Suprapubic skin (tissue), 4 donors: ENCODE measurements around the gene DCD. TPM values are rescaled to one million over a fixed set of nuclear protein-coding genes. Genes with fewer than 3 reads are reported as not detected.

Source experiments
- DNase-seq, 2 donors: peaks; one replicate each; pipeline ENCODE4 v3.0.0-alpha.2; 2019; ENCODE audit warnings: low spot score in 2 of 2
- H3K27ac ChIP-seq: fragments of 200-600 bp; sonication (generic); one replicate; pipeline ENCODE4 v1.5.1; 2019
- H3K27me3 ChIP-seq: fragments of 200-600 bp; sonication (generic); one replicate; pipeline ENCODE4 v1.5.1; 2019
- H3K36me3 ChIP-seq: fragments of 200-600 bp; sonication (generic); one replicate; pipeline ENCODE4 v1.5.1; 2019
- H3K4me1 ChIP-seq: fragments of 200-600 bp; sonication (generic); one replicate; pipeline ENCODE4 v1.5.1; 2019
- H3K4me3 ChIP-seq: fragments of 200-600 bp; sonication (generic); one replicate; pipeline ENCODE4 v1.5.1; 2019; ENCODE audit warnings: mild to moderate bottlenecking
- H3K9me3 ChIP-seq: fragments of 200-600 bp; sonication (generic); one replicate; pipeline ENCODE4 v1.5.1; 2019
- EP300 ChIP-seq: sonication (generic); formaldehyde crosslinking; IDR thresholded peaks from one replicate; pipeline ENCODE4 v1.6.1; 2017; ENCODE audit warnings: antibody characterized with exemption
- POLR2A ChIP-seq, 2 donors: fragments of 450-650 bp; IDR thresholded peaks; one replicate each; pipeline ENCODE4 v1.6.1; 2017; ENCODE audit warnings: antibody characterized with exemption in 2 of 2, mild to moderate bottlenecking in 2 of 2, moderate library complexity in 2 of 2
- POLR2AphosphoS5 ChIP-seq, 3 donors: sonication (generic); formaldehyde crosslinking; IDR thresholded peaks; one replicate each; pipeline ENCODE4 v1.6.1; 2017; ENCODE audit warnings: antibody characterized with exemption in 3 of 3
- WGBS: methylation state at CpG from one replicate; pipeline ENCODE4 v1.1.5; 2018; 5-methylcytosine and 5-hydroxymethylcytosine counted together
- total RNA-seq, 4 donors: library from RNA; depleted of rRNA; stranded (reverse); fragments of >200 nt; gene quantifications; one replicate each; pipeline ENCODE4 v1.1.0, GENCODE V29; 2016
- TF ChIP-seq, protein P1 (sequence below), 2 donors: fragments of 200-600 bp in 1 of 2; fragments of 450-650 bp in 1 of 2; sonication (generic) in 1 of 2; IDR thresholded peaks; one replicate each; pipeline ENCODE4 v1.5.1; 2016 to 2019; ENCODE audit warnings: antibody characterized with exemption in 2 of 2, mild to moderate bottlenecking in 1 of 2, moderate library complexity in 1 of 2

The DCD gene
- total RNA-seq, 4 donors from 2014 or later: 1,519 to 3,186 (median 2,298) TPM

DNA sequence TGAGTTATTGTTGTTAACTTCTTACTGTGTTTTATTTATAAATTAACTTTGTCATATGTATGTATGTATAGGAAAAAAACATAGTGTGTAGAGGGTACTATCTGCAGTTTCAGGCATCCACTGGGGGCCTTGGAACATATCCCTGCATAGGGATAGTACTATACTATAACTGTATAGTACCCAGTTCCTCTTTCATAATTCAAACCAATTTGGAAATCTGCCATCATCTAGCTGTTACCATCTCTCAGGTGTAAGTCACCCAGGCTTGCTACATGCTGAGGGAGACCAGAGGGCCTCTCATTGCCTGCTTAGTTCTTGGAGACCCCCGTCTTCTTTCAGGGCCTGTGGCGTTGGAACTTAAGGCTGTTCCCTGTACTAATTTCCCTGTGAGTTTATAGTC is 12.9 kb upstream of the DCD start:
- WGBS: 81% methylated on average over 2 of the region's 2 CpGs
- DNase-seq: no peak
- Histone ChIP-seq H3K27ac (no peak overlapping the region), H3K36me3 (no peaks in the 10 kb centered on the region), H3K27me3 (no peaks in the 10 kb centered on the region), H3K4me3 (no peak overlapping the region), H3K9me3 (no peaks in the 10 kb centered on the region), H3K4me1 (no peaks in the 10 kb centered on the region)
- TF ChIP-seq, protein P1, sequence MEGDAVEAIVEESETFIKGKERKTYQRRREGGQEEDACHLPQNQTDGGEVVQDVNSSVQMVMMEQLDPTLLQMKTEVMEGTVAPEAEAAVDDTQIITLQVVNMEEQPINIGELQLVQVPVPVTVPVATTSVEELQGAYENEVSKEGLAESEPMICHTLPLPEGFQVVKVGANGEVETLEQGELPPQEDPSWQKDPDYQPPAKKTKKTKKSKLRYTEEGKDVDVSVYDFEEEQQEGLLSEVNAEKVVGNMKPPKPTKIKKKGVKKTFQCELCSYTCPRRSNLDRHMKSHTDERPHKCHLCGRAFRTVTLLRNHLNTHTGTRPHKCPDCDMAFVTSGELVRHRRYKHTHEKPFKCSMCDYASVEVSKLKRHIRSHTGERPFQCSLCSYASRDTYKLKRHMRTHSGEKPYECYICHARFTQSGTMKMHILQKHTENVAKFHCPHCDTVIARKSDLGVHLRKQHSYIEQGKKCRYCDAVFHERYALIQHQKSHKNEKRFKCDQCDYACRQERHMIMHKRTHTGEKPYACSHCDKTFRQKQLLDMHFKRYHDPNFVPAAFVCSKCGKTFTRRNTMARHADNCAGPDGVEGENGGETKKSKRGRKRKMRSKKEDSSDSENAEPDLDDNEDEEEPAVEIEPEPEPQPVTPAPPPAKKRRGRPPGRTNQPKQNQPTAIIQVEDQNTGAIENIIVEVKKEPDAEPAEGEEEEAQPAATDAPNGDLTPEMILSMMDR (IDR thresholded peaks at IDR 0.05): no peak
- no peak for TF ChIP-seq POLR2AphosphoS5 (IDR thresholded peaks at IDR 0.05)
- TF ChIP-seq EP300: no peak
- TF ChIP-seq POLR2A (IDR thresholded peaks at IDR 0.05): no peak

DNA sequence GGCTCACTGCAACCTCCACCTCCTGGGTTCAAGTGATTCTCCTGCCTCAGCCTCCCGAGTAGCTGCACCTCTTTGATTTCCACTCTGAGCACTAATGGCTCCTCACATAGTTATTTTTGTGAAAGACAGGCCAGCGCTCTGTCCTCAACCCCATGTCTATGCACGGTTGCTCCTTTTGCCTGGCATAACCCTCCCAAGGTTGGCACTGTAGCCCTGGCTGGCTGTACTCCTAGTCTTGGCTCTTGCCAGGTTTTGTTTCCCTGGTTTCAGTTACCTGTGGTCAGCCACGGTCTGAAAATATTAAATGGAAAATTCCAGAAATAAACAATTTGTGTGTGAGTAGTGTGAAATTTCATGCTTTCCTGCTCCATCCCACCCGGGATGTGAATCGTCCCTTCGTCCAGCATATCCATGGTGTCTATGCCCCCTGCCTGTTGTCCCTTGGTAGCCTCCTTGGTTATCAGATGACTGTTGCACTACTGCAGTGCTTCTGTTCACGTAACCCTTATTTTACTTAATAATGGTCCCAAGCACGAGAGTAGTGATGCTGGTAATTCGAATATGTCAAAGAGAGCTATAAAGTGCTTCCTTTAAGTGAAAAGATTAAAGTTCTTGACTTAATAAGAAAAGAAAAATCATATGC is 12.3 kb upstream of the DCD start:
- 70% methylated on average over 10 of the region's 10 CpGs for WGBS
- DNase-seq: no peak
- Histone ChIP-seq H3K9me3 (no peaks in the 10 kb centered on the region), H3K27me3 (no peaks in the 10 kb centered on the region), H3K27ac (no peak overlapping the region), H3K4me3 (no peak overlapping the region), H3K4me1 (no peaks in the 10 kb centered on the region), H3K36me3 (no peaks in the 10 kb centered on the region)
- TF ChIP-seq EP300: no peak
- no peak for TF ChIP-seq POLR2AphosphoS5 (IDR thresholded peaks at IDR 0.05)
- TF ChIP-seq, protein P1 (IDR thresholded peaks at IDR 0.05): no peak
- no peak for TF ChIP-seq POLR2A (IDR thresholded peaks at IDR 0.05)

GRCh38 chr12:54658306-54659264 is 10.4 kb upstream of the DCD start:
- WGBS: 63% methylated on average over 19 of the region's 19 CpGs
- DNase-seq: no peak
- H3K27ac ChIP-seq: no peak overlapping the region
- H3K4me1 ChIP-seq: no peaks in the 10 kb centered on the region
- H3K9me3 ChIP-seq: no peaks in the 10 kb centered on the region
- TF ChIP-seq, protein P1 (IDR thresholded peaks at IDR 0.05): no peak
- TF ChIP-seq POLR2A (IDR thresholded peaks at IDR 0.05) (no peak), POLR2AphosphoS5 (IDR thresholded peaks at IDR 0.05) (no peak), EP300 (no peak)
- no peaks in the 10 kb centered on the region for H3K36me3 ChIP-seq
- no peaks in the 10 kb centered on the region for H3K27me3 ChIP-seq
- no peak overlapping the region for H3K4me3 ChIP-seq

- H3K4me3 ChIP-seq: no peak overlapping the region
- H3K36me3 ChIP-seq: no peaks in the 10 kb centered on the region
- no peak overlapping the region for H3K27ac ChIP-seq
- no peaks in the 10 kb centered on the region for H3K4me1 ChIP-seq
- H3K27me3 ChIP-seq: no peaks in the 10 kb centered on the region
- no peak for DNase-seq
- 69% methylated on average over 6 of the region's 6 CpGs for WGBS
- H3K9me3 ChIP-seq: no peaks in the 10 kb centered on the region
- TF ChIP-seq POLR2AphosphoS5 (IDR thresholded peaks at IDR 0.05) (no peak), EP300 (no peak), POLR2A (IDR thresholded peaks at IDR 0.05) (no peak)
- TF ChIP-seq, protein P1 (IDR thresholded peaks at IDR 0.05): no peak
Measured at GRCh38 chr12:54657105-54657607, 9.0 kb upstream of the DCD start.

DNA sequence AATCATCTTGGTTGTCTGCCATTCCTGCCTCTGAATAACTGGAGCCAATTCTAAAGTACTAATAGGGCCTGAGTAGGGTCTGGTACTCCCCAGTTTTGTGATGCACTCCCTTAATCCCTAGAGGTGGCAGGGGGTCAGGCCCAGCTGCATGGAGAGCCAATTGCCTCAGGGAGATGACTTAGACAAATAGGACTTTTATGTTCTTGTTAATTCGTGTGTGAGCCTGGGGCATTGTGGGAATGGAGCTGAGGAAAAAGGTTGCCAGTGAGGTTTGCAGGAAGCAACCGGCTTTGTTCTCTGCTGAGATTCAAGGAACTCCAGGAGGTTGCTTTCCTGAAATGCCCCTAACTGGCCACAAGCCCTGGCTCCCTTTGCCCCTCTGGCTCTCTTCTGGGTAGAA is 6.8 kb upstream of the DCD start:
- Histone ChIP-seq H3K9me3 (no peaks in the 10 kb centered on the region), H3K27me3 (no peaks in the 10 kb centered on the region), H3K36me3 (no peaks in the 10 kb centered on the region), H3K4me3 (no peak overlapping the region), H3K27ac (no peak overlapping the region), H3K4me1 (no peaks in the 10 kb centered on the region)
- 31% methylated on average over 2 of the region's 2 CpGs for WGBS
- TF ChIP-seq EP300: no peak
- TF ChIP-seq POLR2A (IDR thresholded peaks at IDR 0.05): no peak
- no peak for DNase-seq
